ENCODE measurements around the gene SLC6A3.
"Not testable (repeated sequence)": the region's sequence is repeated elsewhere in the genome, so short reads cannot be mapped to it uniquely, and the experiment has no call there.

SLC6A3 gene

GRCh38 chr5:1439388-1440097, 5.7 kb downstream of the SLC6A3 start:
- no peak for DNase-seq (ENCODE audit: low read depth)

- no peak for DNase-seq (ENCODE audit: low read depth)
These were observed 6.4 kb downstream of the SLC6A3 start for GRCh38 chr5:1438871-1439270.

DNA sequence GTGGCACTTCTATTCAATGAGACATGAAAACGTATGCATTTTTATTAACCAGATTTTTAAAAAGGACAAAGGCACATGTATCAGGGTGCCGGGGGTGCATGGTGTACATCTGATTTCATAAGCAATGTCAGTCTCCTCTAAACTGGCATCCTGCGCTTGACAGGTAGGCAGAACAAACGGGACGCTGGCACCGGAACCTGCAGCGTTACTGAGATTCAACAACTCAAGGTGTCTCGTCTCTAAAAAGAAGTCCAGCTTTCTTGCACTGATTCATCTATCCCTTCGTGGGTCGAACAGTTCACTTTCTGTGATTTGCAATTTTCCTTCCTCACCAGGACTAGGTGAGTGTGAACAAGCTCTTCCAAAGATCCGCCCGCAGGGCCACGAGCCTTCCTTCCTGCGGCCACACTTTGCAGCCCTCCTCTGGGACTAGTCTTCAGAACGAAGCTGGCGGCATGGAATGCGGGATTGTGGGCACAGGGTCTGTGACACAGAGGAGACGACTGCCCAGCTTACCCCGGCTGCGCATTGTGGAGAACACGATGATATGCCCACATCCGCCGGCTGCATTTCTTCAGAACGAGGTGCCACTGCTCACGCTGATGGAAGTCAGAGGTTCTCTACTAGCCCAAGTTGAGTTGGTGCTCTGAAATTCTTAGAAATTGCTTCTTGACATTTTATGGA, 7.2 kb downstream of the SLC6A3 start:
- no peak for DNase-seq (ENCODE audit: low read depth)

DNA sequence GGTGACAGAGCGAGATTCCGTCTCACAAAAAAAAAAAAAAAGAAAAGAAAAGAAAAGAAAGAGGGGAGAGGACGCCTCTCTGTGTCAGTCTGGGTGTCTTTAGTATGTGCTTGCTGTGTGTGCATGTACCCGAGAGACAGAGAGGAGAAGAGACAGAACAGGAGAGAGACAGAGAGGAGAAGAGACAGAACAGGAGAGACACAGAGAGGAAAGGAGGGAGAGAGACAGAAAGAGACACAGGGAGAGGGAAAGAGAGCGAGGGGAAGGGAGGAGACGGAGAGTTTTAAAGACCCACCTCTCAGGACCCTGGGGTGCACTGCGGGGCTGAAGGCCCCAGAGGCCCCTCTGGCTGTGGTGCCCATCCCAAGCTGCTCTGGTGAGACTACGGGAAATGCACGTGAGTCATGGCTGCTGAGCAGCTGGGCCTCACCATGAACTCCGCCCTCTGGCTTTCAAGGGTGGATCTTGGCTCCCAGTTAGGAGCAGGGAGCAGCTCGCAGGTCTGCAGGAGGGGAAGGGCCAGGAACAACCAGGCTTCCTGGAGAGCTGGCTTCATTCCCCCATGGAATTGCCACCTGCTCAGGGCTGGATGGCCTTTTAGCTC, 7.9 kb downstream of the SLC6A3 start:
- DNase-seq (ENCODE audit: low read depth) = peak; percentile 4

GRCh38 chr5:1436681-1437080, 8.6 kb downstream of the SLC6A3 start:
- DNase-seq (ENCODE audit: low read depth) = no peak

GRCh38 chr5:1436036-1436435, 9.2 kb downstream of the SLC6A3 start:
- no peak for DNase-seq (ENCODE audit: low read depth)

DNA sequence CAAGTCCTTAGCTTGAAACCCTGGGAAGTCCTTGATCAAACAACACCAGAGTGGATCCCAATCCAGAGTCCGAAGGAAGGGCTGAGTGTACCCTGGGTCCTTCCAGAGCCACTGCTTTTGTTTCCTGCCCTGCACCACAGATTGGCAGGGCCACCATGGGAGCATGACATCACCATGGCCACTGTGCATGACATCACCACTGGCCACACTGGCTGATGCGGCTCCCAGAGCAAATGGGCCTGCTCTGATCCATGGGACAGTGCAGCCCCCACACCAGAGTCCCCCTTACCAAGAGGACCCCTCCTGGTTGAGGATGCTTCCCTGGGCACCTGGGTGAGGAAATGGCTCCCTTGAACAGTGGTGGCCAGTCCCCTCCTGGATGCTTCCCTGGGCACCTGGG, 9.9 kb downstream of the SLC6A3 start:
- no peak for DNase-seq (ENCODE audit: low read depth)

GRCh38 chr5:1432296-1432695, 12.9 kb downstream of the SLC6A3 start:
- DNase-seq (ENCODE audit: low read depth) = no peak

DNA sequence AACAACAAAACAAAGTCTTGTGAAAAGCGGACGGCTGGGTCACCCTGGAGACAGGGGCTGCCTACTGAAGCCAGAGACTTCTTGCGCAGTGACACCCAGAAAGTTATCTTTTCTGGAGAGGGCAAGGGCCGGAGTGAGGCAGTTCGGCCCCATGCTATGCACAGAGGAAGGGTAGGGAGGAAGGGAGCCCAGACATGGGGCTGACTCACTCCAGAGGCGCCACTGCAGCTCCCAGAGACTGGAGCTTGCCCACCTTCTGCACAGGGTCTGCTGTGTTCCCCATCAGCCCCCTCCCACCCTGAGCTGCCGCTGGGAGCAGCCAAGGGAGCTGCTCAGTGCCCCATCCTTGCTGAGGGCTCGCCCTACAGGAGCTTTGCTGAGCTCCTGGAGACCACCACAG, 13.3 kb downstream of the SLC6A3 start:
- no peak for DNase-seq (ENCODE audit: low read depth)

GRCh38 chr5:1431021-1431811, 14.0 kb downstream of the SLC6A3 start:
- DNase-seq (ENCODE audit: low read depth) = no peak

DNA sequence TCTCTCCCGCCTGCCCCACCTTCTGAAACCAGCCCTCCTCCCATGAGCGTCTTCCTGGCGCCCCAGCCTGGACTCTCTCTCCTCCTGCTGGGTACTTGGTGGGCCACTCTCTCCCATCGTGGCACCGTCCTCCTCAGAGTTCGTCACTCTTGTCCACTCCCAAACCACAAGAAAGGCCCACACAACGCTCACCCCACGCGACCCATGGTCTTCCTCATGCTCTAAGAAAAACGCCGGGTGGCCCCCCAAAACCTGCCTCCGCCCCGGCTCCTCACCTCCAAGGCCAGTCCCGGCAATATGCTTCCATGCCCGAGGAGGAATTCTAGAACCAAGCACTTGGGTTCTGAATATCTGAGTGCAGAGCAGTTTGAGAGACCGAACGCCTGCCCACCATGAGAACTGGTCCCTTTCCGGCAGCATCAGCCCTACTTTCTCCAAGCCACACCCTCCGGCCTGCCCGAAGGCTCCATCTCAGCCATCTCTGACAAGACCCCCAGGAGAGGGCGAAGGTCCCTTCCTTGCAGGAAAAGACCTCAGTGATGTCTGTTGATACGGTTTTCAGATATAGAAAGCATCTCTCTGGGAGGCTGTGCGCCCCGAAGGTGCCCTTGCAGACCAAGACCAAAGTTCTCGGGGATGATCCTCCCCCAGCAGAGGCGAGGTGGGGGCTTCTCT, 15.0 kb downstream of the SLC6A3 start:
- no peak for DNase-seq (ENCODE audit: low read depth)

- DNase-seq (ENCODE audit: low read depth) = no peak
These were observed 15.7 kb downstream of the SLC6A3 start for GRCh38 chr5:1429496-1429895.

DNA sequence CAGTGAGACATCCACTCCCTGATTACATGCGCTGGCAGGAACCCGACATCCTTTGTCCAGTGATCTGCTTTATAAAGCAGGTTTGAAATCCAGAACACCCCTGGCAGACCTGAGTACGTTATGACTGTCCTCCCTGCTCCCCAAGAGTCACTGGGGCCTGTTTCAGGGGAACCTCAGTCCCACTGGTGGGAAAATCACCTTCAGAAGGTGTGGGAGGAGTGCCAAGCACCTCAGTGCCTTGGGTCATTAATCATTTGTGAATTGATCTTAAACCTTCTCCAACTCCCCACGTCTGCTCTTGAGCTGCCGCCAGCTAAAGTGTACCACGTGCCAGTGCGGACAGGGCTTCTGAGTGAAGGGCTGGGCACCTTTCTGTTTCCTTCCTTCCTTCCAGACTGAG, 16.2 kb downstream of the SLC6A3 start:
- no peak for DNase-seq (ENCODE audit: low read depth)

GRCh38 chr5:1428107-1428506, 17.1 kb downstream of the SLC6A3 start:
- DNase-seq (ENCODE audit: low read depth) = no peak

DNA sequence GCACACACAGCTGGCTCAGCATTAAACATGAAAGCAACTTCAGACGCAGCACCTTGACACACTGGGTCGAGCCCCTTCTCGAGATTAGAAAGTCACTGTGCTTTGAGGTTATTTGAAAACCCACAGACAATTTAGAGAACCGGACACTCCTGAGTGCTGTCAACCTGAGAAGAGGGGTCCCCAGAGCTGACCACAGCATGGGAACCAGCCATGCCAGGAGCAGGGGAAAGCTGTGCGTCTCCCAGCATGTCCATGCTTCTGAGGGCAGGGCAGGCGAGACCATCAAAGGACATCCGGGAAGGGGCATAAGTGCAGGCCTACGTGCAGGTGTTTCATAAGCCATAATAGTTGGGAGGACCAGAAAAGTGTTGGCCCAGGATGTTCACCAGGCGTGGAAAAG, 20.5 kb downstream of the SLC6A3 start:
- no peak for DNase-seq (ENCODE audit: low read depth)

- DNase-seq (ENCODE audit: low read depth) = no peak
These were observed 21.2 kb downstream of the SLC6A3 start for GRCh38 chr5:1423901-1424603.

DNA sequence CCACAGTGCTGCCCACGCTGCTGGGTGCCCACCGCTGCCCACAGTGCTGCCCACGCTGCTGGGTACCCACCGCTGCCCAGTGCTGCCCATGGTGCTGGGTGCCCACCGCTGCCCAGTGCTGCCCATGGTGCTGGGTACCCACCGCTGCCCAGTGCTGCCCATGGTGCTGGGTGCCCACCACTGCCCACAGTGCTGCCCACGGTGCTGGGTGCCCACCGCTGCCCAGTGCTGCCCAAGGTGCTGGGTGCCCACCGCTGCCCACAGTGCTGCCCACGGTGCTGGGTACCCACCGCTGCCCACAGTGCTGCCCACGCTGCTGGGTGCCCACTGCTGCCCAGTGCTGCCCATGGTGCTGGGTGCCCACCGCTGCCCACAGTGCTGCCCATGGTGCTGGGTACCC, 22.7 kb downstream of the SLC6A3 start:
- DNase-seq (ENCODE audit: low read depth) = not testable (repeated sequence)

- no peak for DNase-seq (ENCODE audit: low read depth)
These were observed 23.5 kb downstream of the SLC6A3 start for GRCh38 chr5:1421521-1422341.

DNA sequence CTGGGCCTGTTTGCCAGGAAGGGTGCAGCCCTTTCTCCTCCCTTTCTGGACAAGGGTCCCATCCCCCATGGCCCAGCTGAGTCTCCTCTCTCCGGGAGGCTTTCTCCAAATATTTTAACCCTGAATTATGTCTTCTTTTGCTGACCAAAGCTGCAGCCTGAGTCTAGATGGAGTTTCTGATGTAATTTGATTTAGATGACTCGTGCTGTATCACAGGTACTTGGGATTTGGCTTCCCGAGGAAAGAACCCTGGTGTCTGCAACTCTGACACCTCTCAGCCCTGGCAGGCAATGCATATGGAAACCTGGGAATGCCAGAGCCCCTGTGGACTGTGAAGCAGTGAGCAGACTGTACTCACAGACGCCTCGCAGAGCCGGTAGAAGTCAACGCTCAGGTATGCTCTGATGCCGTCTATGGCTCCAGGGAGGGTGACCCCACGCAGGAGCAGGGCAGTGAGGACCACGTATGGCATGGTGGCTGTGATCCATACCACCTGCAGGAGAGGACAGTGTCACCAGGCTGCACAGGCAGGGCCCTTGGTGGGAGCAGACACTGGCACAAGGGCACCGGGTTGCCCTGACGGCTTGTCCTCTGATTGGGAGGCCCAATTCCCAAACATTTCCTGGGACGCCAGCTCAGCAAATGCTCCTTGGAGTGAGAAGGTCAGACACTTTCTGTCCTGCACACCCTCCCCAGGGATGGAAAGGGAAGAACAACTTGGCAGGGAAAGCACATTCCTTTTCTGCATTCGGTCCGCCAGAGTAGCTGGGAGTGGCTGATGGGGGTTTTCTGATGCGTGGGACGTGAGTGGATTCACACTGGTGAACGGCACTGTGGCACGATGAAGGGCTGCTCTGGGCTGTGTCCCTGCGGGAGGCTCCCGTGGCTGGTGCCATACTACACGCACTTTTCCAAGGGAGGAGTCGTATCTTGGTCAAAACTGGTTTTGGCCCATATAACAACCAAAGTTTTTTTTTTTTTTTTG, 24.7 kb downstream of the SLC6A3 start:
- no peak for DNase-seq (ENCODE audit: low read depth)

Data from GM04503 (cell line).